ENCODE results near the gene CXCL10.
A peak's percentile ranks its signal among the peaks of the same experiment; 100 is the strongest.

The CXCL10 gene

DNA sequence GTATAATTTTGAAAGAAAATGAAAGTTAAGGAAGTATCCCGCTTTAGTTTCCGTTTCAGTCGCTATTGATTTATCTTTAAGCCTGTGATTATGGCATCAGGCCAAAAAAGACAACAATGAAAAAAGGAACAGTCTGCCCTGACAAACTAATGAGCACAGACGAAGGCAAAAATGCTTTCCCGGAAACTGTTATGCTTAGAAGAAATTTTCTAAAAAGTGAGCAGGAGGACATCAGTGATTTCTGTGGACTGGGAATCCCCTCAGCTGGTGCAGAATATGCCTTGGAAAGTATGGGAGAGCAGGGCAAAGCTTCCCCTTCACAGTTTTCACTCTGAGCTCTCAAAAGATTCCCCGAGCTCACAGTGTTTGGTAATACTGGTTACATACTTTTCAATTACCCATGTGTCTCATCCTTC is 5.1 kb upstream of the CXCL10 start:
- Histone ChIP-seq H3K27ac (ENCODE audit: low read depth, low read length) (no peak overlapping the region), H3K9ac (ENCODE audit: low read depth, low read length) (no peak overlapping the region)

DNA sequence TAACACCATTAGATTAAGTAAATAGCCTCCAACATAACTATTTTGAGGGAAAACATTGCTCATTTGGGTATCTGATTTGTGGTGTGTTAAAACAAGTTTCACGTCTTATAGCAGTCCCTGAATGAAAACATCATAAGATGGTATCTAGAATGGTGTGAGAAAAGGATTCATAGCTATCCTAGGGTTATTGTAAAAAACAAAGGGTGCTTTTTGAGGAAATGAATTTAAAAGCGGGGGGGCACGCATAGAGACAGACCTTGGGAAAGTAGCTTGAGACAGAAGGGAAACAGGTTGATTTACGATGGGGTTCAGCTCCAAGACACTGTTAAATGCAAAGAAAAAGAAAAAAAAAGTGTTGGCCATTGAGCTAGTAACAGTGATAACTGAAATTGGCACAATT is 768 bp upstream of the CXCL10 start:
- H3K27ac ChIP-seq (ENCODE audit: low read depth, low read length): no peak overlapping the region
- H3K36me3 ChIP-seq (ENCODE audit: control insufficient read depth, insufficient read depth, low read length): no peaks in the 10 kb centered on the region

More for the DNA sequence above, 5.1 kb upstream of the CXCL10 start:
- Histone ChIP-seq H3K27me3 (ENCODE audit: control insufficient read depth, insufficient read depth, low read length) (no peaks in the 10 kb centered on the region), H3K9me3 (ENCODE audit: control insufficient read depth, insufficient read depth, low read length) (no peaks in the 10 kb centered on the region), H3K36me3 (ENCODE audit: control insufficient read depth, insufficient read depth, low read length) (no peaks in the 10 kb centered on the region), H3K4me1 (ENCODE audit: control insufficient read depth, insufficient read depth, low read length) (no peaks in the 10 kb centered on the region), H3K4me3 (ENCODE audit: low read depth, low read length) (no peak overlapping the region)

DNA sequence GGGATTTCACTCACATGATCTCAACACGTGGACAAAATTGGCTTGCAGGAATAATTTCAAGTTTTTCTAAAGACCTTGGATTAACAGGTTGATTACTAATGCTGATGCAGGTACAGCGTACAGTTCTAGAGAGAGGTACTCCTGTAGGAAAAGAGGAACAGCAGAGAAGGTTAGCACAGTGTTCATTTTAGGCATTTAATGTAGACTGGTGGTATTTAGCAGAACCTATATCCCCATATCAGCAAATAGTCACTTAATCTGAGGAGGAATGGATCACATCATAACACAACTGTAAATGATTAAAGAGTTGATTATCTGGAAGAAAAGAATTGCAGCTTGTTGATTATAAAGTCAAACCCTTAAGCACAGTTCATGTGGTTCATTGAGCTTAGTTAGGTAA is 620 bp downstream of the CXCL10 start:
- Histone ChIP-seq H3K27ac (ENCODE audit: low read depth, low read length) (no peak overlapping the region), H3K4me1 (ENCODE audit: control insufficient read depth, insufficient read depth, low read length) (no peaks in the 10 kb centered on the region), H3K4me3 (ENCODE audit: low read depth, low read length) (no peak overlapping the region), H3K36me3 (ENCODE audit: control insufficient read depth, insufficient read depth, low read length) (no peaks in the 10 kb centered on the region), H3K27me3 (ENCODE audit: control insufficient read depth, insufficient read depth, low read length) (no peaks in the 10 kb centered on the region), H3K9ac (ENCODE audit: low read depth, low read length) (no peak overlapping the region), H3K9me3 (ENCODE audit: control insufficient read depth, insufficient read depth, low read length) (no peaks in the 10 kb centered on the region)

More for the DNA sequence above, 768 bp upstream of the CXCL10 start:
- Histone ChIP-seq H3K4me1 (ENCODE audit: control insufficient read depth, insufficient read depth, low read length) (no peaks in the 10 kb centered on the region), H3K9ac (ENCODE audit: low read depth, low read length) (no peak overlapping the region), H3K9me3 (ENCODE audit: control insufficient read depth, insufficient read depth, low read length) (no peaks in the 10 kb centered on the region), H3K27me3 (ENCODE audit: control insufficient read depth, insufficient read depth, low read length) (no peaks in the 10 kb centered on the region), H3K4me3 (ENCODE audit: low read depth, low read length) (no peak overlapping the region)

DNA sequence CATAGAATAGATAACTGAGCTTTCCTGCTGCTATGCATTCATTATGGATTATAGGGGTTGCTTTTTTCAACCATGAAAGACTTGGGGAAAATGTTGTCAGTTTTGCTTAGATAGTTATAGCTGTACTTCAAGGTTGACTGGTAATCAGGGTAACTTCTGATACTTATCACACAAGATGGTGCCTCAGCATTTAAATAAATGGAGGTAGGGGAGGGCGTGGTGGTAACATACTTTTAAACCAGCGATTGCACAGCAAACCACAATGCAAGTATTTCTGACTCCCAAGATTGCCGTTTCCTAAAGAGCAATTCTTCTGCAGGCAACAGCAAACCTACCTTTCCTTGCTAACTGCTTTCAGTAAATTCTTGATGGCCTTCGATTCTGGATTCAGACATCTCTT is 1.3 kb downstream of the CXCL10 start:
- H3K36me3 ChIP-seq (ENCODE audit: control insufficient read depth, insufficient read depth, low read length): no peaks in the 10 kb centered on the region
- H3K4me3 ChIP-seq (ENCODE audit: low read depth, low read length): no peak overlapping the region
- H3K27me3 ChIP-seq (ENCODE audit: control insufficient read depth, insufficient read depth, low read length): no peaks in the 10 kb centered on the region
- H3K9ac ChIP-seq (ENCODE audit: low read depth, low read length): no peak overlapping the region
- no peak overlapping the region for H3K27ac ChIP-seq (ENCODE audit: low read depth, low read length)
- H3K4me1 ChIP-seq (ENCODE audit: control insufficient read depth, insufficient read depth, low read length): no peaks in the 10 kb centered on the region
- H3K9me3 ChIP-seq (ENCODE audit: control insufficient read depth, insufficient read depth, low read length): no peaks in the 10 kb centered on the region

DNA sequence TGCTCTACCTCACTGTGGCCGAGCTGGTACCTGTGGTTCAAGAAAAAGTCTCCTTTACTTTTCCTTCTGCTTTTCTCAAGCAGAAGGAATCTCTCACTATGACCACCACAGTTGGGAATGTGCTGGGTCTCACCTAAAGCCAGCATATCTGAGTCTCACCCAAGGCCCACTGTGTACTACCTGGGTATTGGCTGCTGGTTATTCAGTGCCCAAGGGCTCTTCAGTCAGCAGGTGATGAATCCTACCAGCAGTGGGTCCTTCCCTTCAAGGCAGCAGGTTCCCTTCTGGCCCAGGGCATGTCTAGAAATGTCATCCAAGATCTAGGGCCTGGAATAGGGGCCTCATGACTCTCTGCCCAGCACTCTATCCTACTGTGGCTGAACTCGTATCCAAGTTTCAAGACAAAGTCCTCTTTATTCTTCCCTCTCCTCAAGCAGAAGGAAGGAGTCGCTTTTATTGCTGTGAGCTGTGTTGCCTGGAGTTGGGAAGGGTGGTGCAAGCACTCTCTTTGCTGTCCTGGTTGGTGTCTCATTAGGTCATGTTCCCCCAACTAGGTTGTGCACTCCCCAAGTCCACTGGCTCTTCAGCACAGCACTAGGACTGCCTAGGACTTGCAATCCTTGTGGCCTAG is 6.1 kb downstream of the CXCL10 start:
- H3K36me3 ChIP-seq (ENCODE audit: control insufficient read depth, insufficient read depth, low read length): no peaks in the 10 kb centered on the region
- H3K4me3 ChIP-seq (ENCODE audit: low read depth, low read length): no peak overlapping the region
- no peaks in the 10 kb centered on the region for H3K27me3 ChIP-seq (ENCODE audit: control insufficient read depth, insufficient read depth, low read length)
- H3K9ac ChIP-seq (ENCODE audit: low read depth, low read length): no peak overlapping the region
- H3K4me1 ChIP-seq (ENCODE audit: control insufficient read depth, insufficient read depth, low read length): peaks cover 4% of the 10 kb centered on the region
- H3K27ac ChIP-seq (ENCODE audit: low read depth, low read length): no peak overlapping the region
- no peaks in the 10 kb centered on the region for H3K9me3 ChIP-seq (ENCODE audit: control insufficient read depth, insufficient read depth, low read length)

DNA sequence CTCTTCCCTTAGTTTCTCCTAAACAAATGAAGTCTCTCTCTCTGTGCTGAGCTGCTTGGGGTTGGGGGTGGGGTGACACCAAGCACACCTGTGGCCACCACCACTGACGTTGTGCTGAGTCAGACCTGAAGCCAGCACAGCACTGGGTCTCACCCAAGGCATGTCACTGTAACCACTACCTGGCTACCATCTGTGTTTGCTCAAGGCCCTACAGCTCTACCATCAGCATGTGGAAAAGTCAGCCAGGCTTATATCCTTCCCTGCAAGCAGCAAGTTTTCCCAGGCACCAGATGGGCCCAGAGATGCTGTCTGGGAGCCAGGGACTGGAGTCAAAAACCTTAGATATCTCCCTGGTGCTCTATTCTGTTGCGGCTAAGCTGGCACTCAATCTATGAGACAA is 6.9 kb downstream of the CXCL10 start:
- peak overlapping the region; percentile 26 for H3K27ac ChIP-seq (ENCODE audit: low read depth, low read length)
- no peak overlapping the region for H3K9ac ChIP-seq (ENCODE audit: low read depth, low read length)
- H3K9me3 ChIP-seq (ENCODE audit: control insufficient read depth, insufficient read depth, low read length): no peaks in the 10 kb centered on the region
- H3K4me3 ChIP-seq (ENCODE audit: low read depth, low read length): no peak overlapping the region
- H3K27me3 ChIP-seq (ENCODE audit: control insufficient read depth, insufficient read depth, low read length): no peaks in the 10 kb centered on the region
- H3K36me3 ChIP-seq (ENCODE audit: control insufficient read depth, insufficient read depth, low read length): no peaks in the 10 kb centered on the region
- peaks cover 10% of the 10 kb centered on the region for H3K4me1 ChIP-seq (ENCODE audit: control insufficient read depth, insufficient read depth, low read length)

DNA sequence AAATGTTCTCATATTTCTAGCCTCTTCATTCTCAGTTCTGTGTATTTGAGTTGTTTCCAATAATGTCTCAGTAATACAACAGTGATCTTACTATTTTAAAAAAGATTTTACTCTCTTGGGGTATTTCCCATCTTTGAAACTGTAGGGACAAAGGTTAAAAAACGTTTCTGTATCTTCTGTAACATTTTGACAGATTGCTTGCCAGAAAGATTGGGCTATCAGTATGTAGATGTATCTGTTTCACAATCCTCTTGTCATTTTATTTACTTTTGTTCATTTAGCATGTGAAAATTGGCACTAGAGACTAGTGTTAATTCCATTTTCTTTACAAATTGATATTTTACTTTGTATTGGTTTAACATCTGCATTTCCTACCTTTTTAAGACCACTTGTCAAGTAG is 9.8 kb downstream of the CXCL10 start:
- Histone ChIP-seq H3K36me3 (ENCODE audit: control insufficient read depth, insufficient read depth, low read length) (no peaks in the 10 kb centered on the region), H3K9me3 (ENCODE audit: control insufficient read depth, insufficient read depth, low read length) (no peaks in the 10 kb centered on the region), H3K27me3 (ENCODE audit: control insufficient read depth, insufficient read depth, low read length) (no peaks in the 10 kb centered on the region), H3K9ac (ENCODE audit: low read depth, low read length) (no peak overlapping the region), H3K27ac (ENCODE audit: low read depth, low read length) (no peak overlapping the region), H3K4me1 (ENCODE audit: control insufficient read depth, insufficient read depth, low read length) (peaks cover 10% of the 10 kb centered on the region), H3K4me3 (ENCODE audit: low read depth, low read length) (no peak overlapping the region)

DNA sequence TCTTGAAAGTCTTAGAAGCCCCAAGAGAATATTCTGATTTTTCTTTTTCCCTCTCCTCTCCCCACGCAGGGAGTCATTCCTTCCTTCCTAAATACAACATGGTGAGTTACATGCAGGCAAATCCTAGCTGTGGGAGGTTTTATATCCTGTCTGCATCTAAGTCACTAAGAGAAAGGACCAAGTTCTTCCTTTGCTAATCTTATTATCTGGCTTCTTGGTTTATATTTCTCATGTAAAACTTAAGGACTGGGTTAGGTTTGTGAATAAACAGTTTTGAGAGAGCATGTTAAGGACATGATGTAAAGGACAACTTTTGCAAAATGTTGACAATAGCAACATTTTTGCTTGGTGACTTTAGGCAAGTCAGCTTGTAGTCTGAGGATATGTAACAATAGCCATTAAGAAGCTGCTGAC is 10.9 kb downstream of the CXCL10 start:
- Histone ChIP-seq H3K9ac (ENCODE audit: low read depth, low read length) (no peak overlapping the region), H3K27me3 (ENCODE audit: control insufficient read depth, insufficient read depth, low read length) (no peaks in the 10 kb centered on the region), H3K27ac (ENCODE audit: low read depth, low read length) (no peak overlapping the region), H3K4me1 (ENCODE audit: control insufficient read depth, insufficient read depth, low read length) (peaks cover 10% of the 10 kb centered on the region), H3K36me3 (ENCODE audit: control insufficient read depth, insufficient read depth, low read length) (no peaks in the 10 kb centered on the region), H3K9me3 (ENCODE audit: control insufficient read depth, insufficient read depth, low read length) (no peaks in the 10 kb centered on the region), H3K4me3 (ENCODE audit: low read depth, low read length) (no peak overlapping the region)

DNA sequence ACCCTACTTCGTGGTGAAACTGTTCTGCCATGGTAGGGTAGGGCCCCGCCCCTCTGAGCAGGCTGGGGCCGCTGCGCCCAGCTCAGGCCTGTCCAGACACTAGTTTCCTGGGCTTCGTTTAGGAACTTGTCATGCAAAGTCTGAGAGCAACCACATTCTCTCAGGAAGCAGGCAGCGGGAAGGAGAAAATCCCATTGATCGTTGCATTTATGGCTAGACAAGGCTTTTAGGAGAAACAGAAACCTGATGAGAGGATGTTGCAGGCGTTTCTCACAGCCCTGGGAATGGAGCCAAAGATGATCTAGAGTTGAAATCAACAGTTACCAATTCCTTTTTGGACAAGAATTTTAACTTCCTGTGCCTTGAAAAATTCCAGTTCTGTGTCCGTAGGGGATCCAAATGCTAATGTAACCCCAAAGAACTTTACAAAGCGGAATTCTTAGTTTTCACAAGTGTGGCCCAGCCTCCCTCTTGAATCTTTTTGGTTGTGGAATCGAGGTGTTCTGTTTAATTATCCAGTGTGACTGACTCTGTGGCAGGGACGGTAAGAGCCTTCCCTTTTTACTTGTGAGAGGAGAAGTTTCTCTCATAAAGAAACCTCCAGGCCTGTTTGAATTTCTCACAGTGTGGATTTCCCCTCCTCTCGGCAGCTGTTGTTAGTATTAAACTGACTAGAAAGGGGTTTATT is 11.5 kb downstream of the CXCL10 start:
- H3K9ac ChIP-seq (ENCODE audit: low read depth, low read length): no peak overlapping the region
- no peaks in the 10 kb centered on the region for H3K27me3 ChIP-seq (ENCODE audit: control insufficient read depth, insufficient read depth, low read length)
- peaks cover 10% of the 10 kb centered on the region for H3K4me1 ChIP-seq (ENCODE audit: control insufficient read depth, insufficient read depth, low read length)
- no peak overlapping the region; the same call in 1 of the 2 replicates for H3K4me3 ChIP-seq (ENCODE audit: low read depth, low read length)
- no peak overlapping the region for H3K27ac ChIP-seq (ENCODE audit: low read depth, low read length)
- H3K36me3 ChIP-seq (ENCODE audit: control insufficient read depth, insufficient read depth, low read length): no peaks in the 10 kb centered on the region
- H3K9me3 ChIP-seq (ENCODE audit: control insufficient read depth, insufficient read depth, low read length): no peaks in the 10 kb centered on the region

DNA sequence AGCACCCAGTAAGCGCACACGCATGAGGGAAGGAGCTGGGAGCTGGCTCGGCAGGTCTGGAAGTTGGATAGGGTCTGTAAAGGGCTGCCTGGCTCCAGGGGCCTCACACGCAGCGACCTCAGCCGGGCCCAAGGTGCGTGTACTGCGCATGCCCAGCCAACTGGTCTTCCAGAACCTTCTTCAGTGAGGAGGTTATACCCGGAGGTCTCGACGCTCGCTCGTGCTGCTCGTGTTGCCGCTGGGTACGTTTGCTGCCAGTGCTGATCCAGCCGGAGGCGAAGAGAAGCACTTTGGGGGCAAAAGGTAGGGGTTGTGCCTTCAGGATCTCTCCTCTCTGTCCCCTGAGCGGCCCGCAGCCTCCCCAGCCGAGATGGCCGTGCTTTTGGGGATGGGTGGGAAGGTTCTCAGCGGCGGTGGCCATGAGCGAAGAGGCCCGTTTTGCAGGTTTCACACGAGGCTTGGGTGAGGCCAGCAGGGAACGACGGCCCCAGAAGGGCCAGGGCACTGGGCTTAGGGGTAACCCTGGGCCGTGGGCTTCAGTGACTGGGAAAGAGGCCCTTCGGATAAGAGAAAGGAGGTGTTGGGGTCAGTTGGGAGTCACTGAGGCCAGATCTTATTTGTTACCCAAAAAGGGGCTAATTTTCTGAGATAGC is 12.2 kb downstream of the CXCL10 start:
- H3K4me3 ChIP-seq (ENCODE audit: low read depth, low read length): no peak overlapping the region
- no peak overlapping the region for H3K27ac ChIP-seq (ENCODE audit: low read depth, low read length)
- H3K9ac ChIP-seq (ENCODE audit: low read depth, low read length): no peak overlapping the region

DNA sequence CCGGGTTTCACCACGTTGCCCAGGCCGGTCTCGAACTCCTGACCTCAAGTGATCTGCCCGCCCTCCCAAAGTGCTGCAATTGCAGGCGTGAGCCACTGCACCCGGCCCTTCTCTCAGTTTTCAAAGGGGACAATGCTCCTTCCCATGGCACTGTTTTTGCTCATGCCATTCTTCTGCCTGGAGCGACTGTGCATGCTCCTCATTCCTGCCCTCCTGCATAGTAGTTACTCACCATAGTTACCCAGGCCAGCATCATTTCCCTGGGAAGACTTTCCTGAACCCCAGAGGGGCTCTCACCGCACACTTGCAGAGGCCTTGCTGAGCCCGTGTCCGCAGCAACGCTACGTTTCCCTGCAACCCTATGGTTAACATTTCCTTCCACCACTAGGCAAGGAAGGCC is 12.7 kb downstream of the CXCL10 start:
- no peaks in the 10 kb centered on the region for H3K36me3 ChIP-seq (ENCODE audit: control insufficient read depth, insufficient read depth, low read length)
- no peak overlapping the region for H3K27ac ChIP-seq (ENCODE audit: low read depth, low read length)
- peaks cover 10% of the 10 kb centered on the region for H3K4me1 ChIP-seq (ENCODE audit: control insufficient read depth, insufficient read depth, low read length)
- no peak overlapping the region for H3K9ac ChIP-seq (ENCODE audit: low read depth, low read length)
- H3K4me3 ChIP-seq (ENCODE audit: low read depth, low read length): no peak overlapping the region
- H3K9me3 ChIP-seq (ENCODE audit: control insufficient read depth, insufficient read depth, low read length): no peaks in the 10 kb centered on the region
- no peaks in the 10 kb centered on the region for H3K27me3 ChIP-seq (ENCODE audit: control insufficient read depth, insufficient read depth, low read length)

More for the DNA sequence above, 12.2 kb downstream of the CXCL10 start:
- Histone ChIP-seq H3K36me3 (ENCODE audit: control insufficient read depth, insufficient read depth, low read length) (no peaks in the 10 kb centered on the region), H3K4me1 (ENCODE audit: control insufficient read depth, insufficient read depth, low read length) (peaks cover 10% of the 10 kb centered on the region), H3K27me3 (ENCODE audit: control insufficient read depth, insufficient read depth, low read length) (no peaks in the 10 kb centered on the region), H3K9me3 (ENCODE audit: control insufficient read depth, insufficient read depth, low read length) (no peaks in the 10 kb centered on the region)

All from HUES48 (cell line).